Neural cell (in vitro differentiated cells): Measurements from ENCODE around the gene TMEM125. TPM values are rescaled to one million over a fixed set of nuclear protein-coding genes. Genes with fewer than 3 reads are reported as not detected.

Source experiments
- H2AFZ ChIP-seq: fragments of 200-600, 300-800 bp; sonication (generic), shearing (Covaris generic); 2 replicates; pipeline ENCODE4 v1.6.0; 2014; ENCODE audit warnings: low read depth, mild to moderate bottlenecking, antibody characterized with exemption, low read length, moderate library complexity
- H3F3A ChIP-seq: fragments of 200-600 bp; shearing (Covaris generic); 2 replicates; pipeline ENCODE4 v1.6.1; 2016; ENCODE audit warnings: mild to moderate bottlenecking, moderate library complexity, mixed read lengths, antibody characterized with exemption, low read length; ENCODE audit not compliant: insufficient read depth, poor library complexity, severe bottlenecking
- H3K27ac ChIP-seq: fragments of 200-600, 300-800 bp; sonication (generic), shearing (Covaris generic); 2 replicates; pipeline ENCODE4 v1.5.1; 2014; ENCODE audit warnings: mild to moderate bottlenecking, low read length, moderate library complexity
- H3K27me3 ChIP-seq: fragments of 300-800, 200-600 bp; sonication (generic), shearing (Covaris generic); 2 replicates; pipeline ENCODE4 v1.6.0; 2014; ENCODE audit warnings: mild to moderate bottlenecking, low read depth, low read length, moderate library complexity; ENCODE audit not compliant: insufficient read depth
- H3K36me3 ChIP-seq: fragments of 300-800, 200-600 bp; sonication (generic), shearing (Covaris generic); 2 replicates; pipeline ENCODE4 v1.5.1; 2014; ENCODE audit warnings: mild to moderate bottlenecking, antibody characterized with exemption, low read length, moderate library complexity; ENCODE audit not compliant: insufficient read depth
- H3K4me2 ChIP-seq: fragments of 300-800, 200-600 bp; sonication (generic), shearing (Covaris generic); 2 replicates; pipeline ENCODE4 v1.6.0; 2014; ENCODE audit warnings: mild to moderate bottlenecking, low read length
- H3K4me3 ChIP-seq: fragments of 300-800, 200-600 bp; sonication (generic), shearing (Covaris generic); 2 replicates; pipeline ENCODE4 v1.5.1; 2014; ENCODE audit warnings: mild to moderate bottlenecking, low read length, moderate library complexity
- H3K79me2 ChIP-seq: fragments of 200-600 bp; shearing (Covaris generic); replicated peaks from 2 replicates; pipeline ENCODE4 v1.6.0; 2014; ENCODE audit warnings: mild to moderate bottlenecking, low read length, moderate library complexity; ENCODE audit not compliant: insufficient read depth
- H3K9ac ChIP-seq: fragments of 300-800, 200-600 bp; sonication (generic), shearing (Covaris generic); 2 replicates; pipeline ENCODE4 v1.6.1; 2016; ENCODE audit warnings: mild to moderate bottlenecking, low read length, mixed read lengths
- H3K9me2 ChIP-seq: fragments of 200-600 bp; shearing (Covaris generic); 2 replicates; pipeline ENCODE4 v1.6.1; 2016; ENCODE audit warnings: mild to moderate bottlenecking, low read length, mixed read lengths; ENCODE audit not compliant: insufficient read depth
- H3K9me3 ChIP-seq: fragments of 200-600, 300-800 bp; sonication (generic), shearing (Covaris generic); 2 replicates; pipeline ENCODE4 v1.6.1; 2016; ENCODE audit warnings: mild to moderate bottlenecking, mixed run types, low read length, moderate library complexity, mixed read lengths
- H4K20me1 ChIP-seq: fragments of 200-600 bp; shearing (Covaris generic); 2 replicates; pipeline ENCODE4 v1.6.1; 2016; ENCODE audit warnings: mild to moderate bottlenecking, mixed run types; ENCODE audit not compliant: insufficient read depth
- EP300 ChIP-seq: fragments of 450-650 bp; conservative IDR thresholded peaks from 2 replicates; pipeline ENCODE4 v1.6.1; 2014; ENCODE audit warnings: antibody characterized with exemption, mild to moderate bottlenecking, moderate library complexity; ENCODE audit not compliant: poor library complexity, severe bottlenecking
- EZH2 ChIP-seq: fragments of 200-600, 300-800 bp; shearing (Covaris generic), sonication (generic); IDR thresholded peaks from 2 replicates; pipeline ENCODE4 v1.6.1; 2014; ENCODE audit warnings: antibody characterized with exemption, low read length, borderline replicate concordance, mild to moderate bottlenecking; ENCODE audit not compliant: insufficient read depth, poor library complexity, severe bottlenecking
- MXI1 ChIP-seq: fragments of 450-650 bp; conservative IDR thresholded peaks from 2 replicates; pipeline ENCODE4 v1.6.1; 2014; ENCODE audit warnings: antibody characterized with exemption, mild to moderate bottlenecking; ENCODE audit not compliant: poor library complexity, severe bottlenecking
- POLR2AphosphoS5 ChIP-seq: IDR thresholded peaks from 2 replicates; pipeline ENCODE4 v1.6.1; 2012
- RAD21 ChIP-seq: fragments of 450-650 bp; conservative IDR thresholded peaks from 2 replicates; pipeline ENCODE4 v1.6.1; 2014; ENCODE audit warnings: antibody characterized with exemption, mild to moderate bottlenecking, moderate library complexity
- SMC3 ChIP-seq: fragments of 450-650 bp; conservative IDR thresholded peaks from 2 replicates; pipeline ENCODE4 v1.6.1; 2014; ENCODE audit warnings: antibody characterized with exemption, mild to moderate bottlenecking, moderate library complexity; ENCODE audit not compliant: poor library complexity
- TAF1 ChIP-seq: IDR thresholded peaks from 2 replicates; pipeline ENCODE4 v1.6.1; 2012; ENCODE audit warnings: low read depth
- polyA plus RNA-seq: library from polyadenylated mRNA; depleted of rRNA; stranded (reverse); fragments of >200 nt; gene quantifications from 2 replicates; pipeline ENCODE4 v1.2.3, GENCODE V29; 2014
- TF ChIP-seq, protein P1 (sequence below): IDR thresholded peaks from 2 replicates; pipeline ENCODE4 v1.6.1; 2012; ENCODE audit warnings: borderline replicate concordance
- TF ChIP-seq, protein P2 (sequence below): fragments of 450-650 bp; IDR thresholded peaks from 2 replicates; pipeline ENCODE4 v1.5.1; 2014; ENCODE audit warnings: antibody characterized with exemption, mild to moderate bottlenecking, moderate library complexity; ENCODE audit not compliant: poor library complexity, severe bottlenecking

The TMEM125 gene
- polyA plus RNA-seq, 1 donor from 2014 or later, result not detected

DNA sequence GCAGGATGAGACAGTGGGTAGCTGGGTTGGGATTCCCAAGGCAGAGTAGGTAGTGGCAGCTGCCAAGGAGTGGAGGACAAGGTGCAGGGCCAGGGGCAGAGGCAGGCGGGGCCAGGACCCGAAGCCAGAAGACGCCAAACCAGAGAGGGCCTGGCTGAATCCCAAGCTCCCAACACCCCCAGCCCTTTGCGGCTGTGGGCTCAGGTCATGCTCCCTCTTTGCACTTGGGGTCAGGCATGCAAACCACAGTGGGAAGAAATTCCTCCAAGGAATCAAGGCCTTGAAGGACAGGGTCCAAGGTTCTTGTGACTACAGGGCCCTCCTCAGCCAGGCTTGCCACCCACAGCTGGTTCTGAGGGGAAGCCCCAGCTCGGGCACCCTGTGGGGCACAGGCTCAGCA, 9.4 kb downstream of the TMEM125 start:
- TF ChIP-seq EP300 (no peak), SMC3 (no peak), RAD21 (no peak), MXI1 (no peak), TAF1 (no peak), POLR2AphosphoS5 (no peak), EZH2 (no peak)
- TF ChIP-seq, protein P1, sequence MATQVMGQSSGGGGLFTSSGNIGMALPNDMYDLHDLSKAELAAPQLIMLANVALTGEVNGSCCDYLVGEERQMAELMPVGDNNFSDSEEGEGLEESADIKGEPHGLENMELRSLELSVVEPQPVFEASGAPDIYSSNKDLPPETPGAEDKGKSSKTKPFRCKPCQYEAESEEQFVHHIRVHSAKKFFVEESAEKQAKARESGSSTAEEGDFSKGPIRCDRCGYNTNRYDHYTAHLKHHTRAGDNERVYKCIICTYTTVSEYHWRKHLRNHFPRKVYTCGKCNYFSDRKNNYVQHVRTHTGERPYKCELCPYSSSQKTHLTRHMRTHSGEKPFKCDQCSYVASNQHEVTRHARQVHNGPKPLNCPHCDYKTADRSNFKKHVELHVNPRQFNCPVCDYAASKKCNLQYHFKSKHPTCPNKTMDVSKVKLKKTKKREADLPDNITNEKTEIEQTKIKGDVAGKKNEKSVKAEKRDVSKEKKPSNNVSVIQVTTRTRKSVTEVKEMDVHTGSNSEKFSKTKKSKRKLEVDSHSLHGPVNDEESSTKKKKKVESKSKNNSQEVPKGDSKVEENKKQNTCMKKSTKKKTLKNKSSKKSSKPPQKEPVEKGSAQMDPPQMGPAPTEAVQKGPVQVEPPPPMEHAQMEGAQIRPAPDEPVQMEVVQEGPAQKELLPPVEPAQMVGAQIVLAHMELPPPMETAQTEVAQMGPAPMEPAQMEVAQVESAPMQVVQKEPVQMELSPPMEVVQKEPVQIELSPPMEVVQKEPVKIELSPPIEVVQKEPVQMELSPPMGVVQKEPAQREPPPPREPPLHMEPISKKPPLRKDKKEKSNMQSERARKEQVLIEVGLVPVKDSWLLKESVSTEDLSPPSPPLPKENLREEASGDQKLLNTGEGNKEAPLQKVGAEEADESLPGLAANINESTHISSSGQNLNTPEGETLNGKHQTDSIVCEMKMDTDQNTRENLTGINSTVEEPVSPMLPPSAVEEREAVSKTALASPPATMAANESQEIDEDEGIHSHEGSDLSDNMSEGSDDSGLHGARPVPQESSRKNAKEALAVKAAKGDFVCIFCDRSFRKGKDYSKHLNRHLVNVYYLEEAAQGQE, result no peak
- TF ChIP-seq, protein P2, sequence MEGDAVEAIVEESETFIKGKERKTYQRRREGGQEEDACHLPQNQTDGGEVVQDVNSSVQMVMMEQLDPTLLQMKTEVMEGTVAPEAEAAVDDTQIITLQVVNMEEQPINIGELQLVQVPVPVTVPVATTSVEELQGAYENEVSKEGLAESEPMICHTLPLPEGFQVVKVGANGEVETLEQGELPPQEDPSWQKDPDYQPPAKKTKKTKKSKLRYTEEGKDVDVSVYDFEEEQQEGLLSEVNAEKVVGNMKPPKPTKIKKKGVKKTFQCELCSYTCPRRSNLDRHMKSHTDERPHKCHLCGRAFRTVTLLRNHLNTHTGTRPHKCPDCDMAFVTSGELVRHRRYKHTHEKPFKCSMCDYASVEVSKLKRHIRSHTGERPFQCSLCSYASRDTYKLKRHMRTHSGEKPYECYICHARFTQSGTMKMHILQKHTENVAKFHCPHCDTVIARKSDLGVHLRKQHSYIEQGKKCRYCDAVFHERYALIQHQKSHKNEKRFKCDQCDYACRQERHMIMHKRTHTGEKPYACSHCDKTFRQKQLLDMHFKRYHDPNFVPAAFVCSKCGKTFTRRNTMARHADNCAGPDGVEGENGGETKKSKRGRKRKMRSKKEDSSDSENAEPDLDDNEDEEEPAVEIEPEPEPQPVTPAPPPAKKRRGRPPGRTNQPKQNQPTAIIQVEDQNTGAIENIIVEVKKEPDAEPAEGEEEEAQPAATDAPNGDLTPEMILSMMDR, result no peak
- no peaks in the 10 kb centered on the region for H3K9me2 ChIP-seq
- no peak overlapping the region for H3K4me3 ChIP-seq
- H3K4me2 ChIP-seq, result no peak overlapping the region
- no peaks in the 10 kb centered on the region for H3F3A ChIP-seq
- H3K36me3 ChIP-seq, result no peaks in the 10 kb centered on the region
- no peak overlapping the region for H2AFZ ChIP-seq
- H3K79me2 ChIP-seq, result no peaks in the 10 kb centered on the region
- no peak overlapping the region for H3K27ac ChIP-seq
- H4K20me1 ChIP-seq, result no peaks in the 10 kb centered on the region
- no peaks in the 10 kb centered on the region for H3K9me3 ChIP-seq
- H3K27me3 ChIP-seq, result no peaks in the 10 kb centered on the region
- H3K9ac ChIP-seq, result no peak overlapping the region

DNA sequence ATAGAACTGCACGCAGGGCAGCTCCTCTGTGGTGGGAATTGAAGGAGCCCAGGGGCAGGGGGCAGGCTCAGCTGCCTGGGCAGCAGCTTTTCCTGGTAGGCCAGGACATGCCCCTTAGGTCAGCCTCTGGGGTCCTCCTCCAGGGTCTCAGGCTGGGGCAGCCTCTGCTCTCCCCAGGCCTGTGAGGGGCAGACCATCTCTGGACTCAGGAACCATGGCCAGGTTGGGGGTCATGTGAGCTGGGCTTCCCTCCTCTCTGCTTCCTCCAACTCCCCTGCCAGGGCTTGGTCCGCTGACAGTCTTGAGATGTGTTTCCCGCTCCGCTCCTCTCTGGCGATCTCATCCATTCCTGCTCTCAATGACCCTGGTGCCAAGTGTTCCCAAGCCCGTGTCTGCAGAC, 9.9 kb downstream of the TMEM125 start:
- H3K9me2 ChIP-seq, result no peaks in the 10 kb centered on the region
- no peaks in the 10 kb centered on the region for H3K36me3 ChIP-seq
- H3K4me2 ChIP-seq, result no peak overlapping the region
- no peaks in the 10 kb centered on the region for H3K27me3 ChIP-seq
- TF ChIP-seq EP300 (no peak), SMC3 (no peak), TAF1 (no peak), RAD21 (no peak), MXI1 (no peak), EZH2 (no peak), POLR2AphosphoS5 (no peak)
- TF ChIP-seq, protein P1, result no peak
- TF ChIP-seq, protein P2, result no peak
- H3K27ac ChIP-seq, result no peak overlapping the region
- no peaks in the 10 kb centered on the region for H3K9me3 ChIP-seq
- no peaks in the 10 kb centered on the region for H3K79me2 ChIP-seq
- no peak overlapping the region for H3K4me3 ChIP-seq
- H3F3A ChIP-seq, result no peaks in the 10 kb centered on the region
- H2AFZ ChIP-seq, result no peak overlapping the region
- H3K9ac ChIP-seq, result no peak overlapping the region
- no peaks in the 10 kb centered on the region for H4K20me1 ChIP-seq
